K562 (cell line): ENCODE results near the gene FOSL2. TPM values are rescaled to one million over a fixed set of nuclear protein-coding genes. Genes with fewer than 3 reads are reported as not detected.
A peak's percentile ranks its signal among the peaks of the same experiment; 100 is the strongest.

Experiments
- BCOR ChIP-seq: fragments of 450-650 bp; IDR thresholded peaks from 2 replicates; pipeline ENCODE4 v1.6.1; 2016
- CBX3 ChIP-seq, 2 experiments: IDR thresholded peaks; 1 replicate in 1 of 2; 2 replicates in 1 of 2; pipeline ENCODE4 v1.6.1; 2012; ENCODE audit warnings: inconsistent platforms in 2 of 2, low read length in 2 of 2, borderline replicate concordance in 1 of 2, control low read depth in 1 of 2
- DACH1 ChIP-seq: fragments of 450-650 bp; IDR thresholded peaks from 2 replicates; pipeline ENCODE4 v1.6.1; 2018; ENCODE audit not compliant: partially characterized antibody
- DPF2 ChIP-seq: fragments of 450-650 bp; IDR thresholded peaks from 2 replicates; pipeline ENCODE4 v1.6.1; 2016
- FOXJ2 ChIP-seq: fragments of 200-800 bp; sonication (Bioruptor generic); IDR thresholded peaks from 2 replicates; pipeline ENCODE4 v1.6.1; 2016; ENCODE audit warnings: missing genetic modification characterization, missing compliant biosample characterization
- FUS ChIP-seq: fragments of 200-400 bp; formaldehyde crosslinking; optimal IDR thresholded peaks from 2 replicates; pipeline ENCODE3; 2017; ENCODE audit warnings: low read depth, low read length
- HDAC2 ChIP-seq: fragments of 450-650 bp; IDR thresholded peaks from 2 replicates; pipeline ENCODE4 v1.6.1; 2016; ENCODE audit warnings: mild to moderate bottlenecking
- HNRNPUL1 ChIP-seq: fragments of 200-400 bp; formaldehyde crosslinking; IDR thresholded peaks from 2 replicates; pipeline ENCODE4 v1.6.1; 2017; ENCODE audit warnings: low read length
- KLF1 ChIP-seq: fragments of 450-650 bp; IDR thresholded peaks from 2 replicates; pipeline ENCODE4 v1.6.1; 2016; ENCODE audit warnings: missing genetic modification characterization, missing compliant biosample characterization
- KLF10 ChIP-seq: fragments of 250-450 bp; sonication (Bioruptor Pico); IDR thresholded peaks from 2 replicates; pipeline ENCODE4 v1.6.1; 2021; ENCODE audit warnings: matching md5 sums
- MCM3 ChIP-seq: fragments of 450-650 bp; IDR thresholded peaks from 2 replicates; pipeline ENCODE4 v1.6.1; 2016
- SMAD2 ChIP-seq: fragments of 150-350 bp; IDR thresholded peaks from 2 replicates; pipeline ENCODE4 v1.6.1; 2014; ENCODE audit warnings: low read depth, mild to moderate bottlenecking, low read length
- ZFP1 ChIP-seq: fragments of 450-650 bp; formaldehyde crosslinking; IDR thresholded peaks from 2 replicates; pipeline ENCODE4 v1.4.0; 2020; ENCODE audit warnings: mild to moderate bottlenecking, mixed read lengths
- ZNF316 ChIP-seq: fragments of 450-650 bp; IDR thresholded peaks from 2 replicates; pipeline ENCODE4 v1.6.1; 2016
- ZNF324 ChIP-seq: fragments of 250-450 bp; sonication (Bioruptor Pico); IDR thresholded peaks from 2 replicates; pipeline ENCODE4 v1.4.0; 2020; ENCODE audit warnings: mild to moderate bottlenecking
- ZNF444 ChIP-seq: fragments of 250-450 bp; sonication (Bioruptor Pico); IDR thresholded peaks from 2 replicates; pipeline ENCODE4 v1.4.0; 2020; ENCODE audit warnings: mild to moderate bottlenecking, moderate library complexity
- ZNF780A ChIP-seq: fragments of 250-450 bp; sonication (Bioruptor Pico); IDR thresholded peaks from 2 replicates; pipeline ENCODE4 v1.5.0; 2021; ENCODE audit warnings: mild to moderate bottlenecking
- polyA plus RNA-seq, 8 experiments: library from polyadenylated mRNA; depleted of rRNA in 4 of 8; stranded (reverse) in 5 of 8; unstranded in 3 of 8; fragments of >200 nt; fragmentation: Nextera tagmentation in 2 of 8; fragmentation: Illumina TruSeq in 1 of 8; extraction: Ambion mirVana in 2 of 8; extraction: Trizol in 1 of 8; gene quantifications; 2 replicates each; pipeline versions ENCODE4 v1.2.1 to v1.2.3, GENCODE V29; 2011 to 2014; ENCODE audit warnings: inconsistent platforms in 1 of 8, missing spikeins in 1 of 8
- total RNA-seq, 7 experiments: library from RNA; depleted of rRNA in 6 of 7; stranded (reverse); fragments of >200 nt in 6 of 7; fragmentation: Illumina TruSeq in 2 of 7; extraction: Trizol in 2 of 7; gene quantifications; 2 replicates each; pipeline versions ENCODE4 v1.2.1 to v1.2.3, GENCODE V29; 2011 to 2021; ENCODE audit warnings: low replicate concordance in 1 of 7
- TF ChIP-seq, protein P1 (sequence below): fragments of 250-450 bp; sonication (Bioruptor Pico); IDR thresholded peaks from 2 replicates; pipeline ENCODE4 v1.4.0; 2020
- TF ChIP-seq, protein P2 (sequence below), 3 experiments: IDR thresholded peaks in 2 of 3; conservative IDR thresholded peaks in 1 of 3; 2 replicates each; pipeline ENCODE4 v1.5.1; 2011 to 2012; ENCODE audit warnings: low read length in 3 of 3, mild to moderate bottlenecking in 3 of 3, control low read depth in 2 of 3, improper control_type of control experiment in 1 of 3, inconsistent platforms in 1 of 3, low read depth in 1 of 3, mixed read lengths in 1 of 3, moderate library complexity in 1 of 3; ENCODE audit not compliant: insufficient read depth in 2 of 3
- TF ChIP-seq, protein P3 (sequence below): fragments of 450-650 bp; formaldehyde crosslinking; IDR thresholded peaks from 2 replicates; pipeline ENCODE4 v1.4.0; 2020; ENCODE audit warnings: mild to moderate bottlenecking, moderate library complexity
- TF ChIP-seq, protein P4 (sequence below): fragments of 250-450 bp; sonication (Bioruptor Pico); IDR thresholded peaks from 2 replicates; pipeline ENCODE4 v1.9.0; 2021; ENCODE audit warnings: mild to moderate bottlenecking

Gene FOSL2
- total and polyA plus RNA-seq, 9 of the 15 experiments (the other 6 are each of a cell fraction or from before 2014, with no cell fraction given), result 0.04 to 2.9 (median 0.80) TPM

DNA sequence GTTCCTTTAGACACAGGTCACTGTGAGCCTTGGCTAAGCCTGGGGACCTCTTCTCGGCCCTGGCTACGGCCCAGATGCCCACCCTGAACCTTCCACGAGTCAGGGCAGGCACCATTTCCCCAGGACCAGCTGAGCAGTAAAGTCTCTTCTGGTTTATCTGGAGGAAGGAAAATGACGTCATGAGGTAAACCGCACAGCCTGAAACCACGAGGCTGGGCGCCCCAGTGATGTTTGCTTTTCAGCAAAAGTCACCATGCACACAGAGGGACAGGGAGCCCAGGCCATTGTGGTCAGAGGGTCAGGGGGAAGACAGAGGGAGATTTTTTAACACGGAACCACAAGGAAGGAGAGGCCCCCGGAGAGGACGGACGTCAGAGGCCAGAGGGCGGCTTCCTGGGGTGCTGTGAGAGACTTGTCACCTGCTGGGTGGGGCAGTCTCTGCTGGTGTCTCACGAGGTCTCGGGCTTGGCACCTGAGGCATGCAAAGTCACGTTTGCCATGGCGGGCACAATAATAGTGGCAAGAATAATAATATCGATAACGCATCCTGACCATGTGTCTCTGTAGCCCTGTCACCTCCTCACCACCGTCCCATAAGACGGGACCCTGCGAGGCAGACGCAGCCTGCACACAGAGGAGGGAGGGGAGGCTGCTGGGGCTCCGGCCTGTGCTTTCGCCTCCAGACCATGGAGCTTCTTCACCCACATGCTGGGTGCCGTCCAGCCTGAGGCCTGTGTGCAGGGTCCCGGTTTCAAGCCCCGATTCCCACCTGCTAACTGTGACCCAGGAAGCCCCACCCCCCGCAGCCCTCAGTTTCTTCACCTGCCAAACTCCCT lies 33.2 kb upstream of the FOSL2 start (continued):
- no peak for TF ChIP-seq HNRNPUL1
- no peak for TF ChIP-seq SMAD2
- no peak for TF ChIP-seq ZNF316
- no peak for TF ChIP-seq MCM3
- TF ChIP-seq BCOR, result no peak
- no peak for TF ChIP-seq ZNF780A (CRISPR knock-in tag)
- TF ChIP-seq KLF10 (CRISPR knock-in tag), result no peak
- TF ChIP-seq HDAC2, result peak; percentile 52; the same call in 1 of the 2 replicates
- no peak for TF ChIP-seq FUS
- no peak for TF ChIP-seq ZNF324 (CRISPR knock-in tag)
- TF ChIP-seq FOXJ2 (tag), result peak; percentile 75
- TF ChIP-seq, protein P1, sequence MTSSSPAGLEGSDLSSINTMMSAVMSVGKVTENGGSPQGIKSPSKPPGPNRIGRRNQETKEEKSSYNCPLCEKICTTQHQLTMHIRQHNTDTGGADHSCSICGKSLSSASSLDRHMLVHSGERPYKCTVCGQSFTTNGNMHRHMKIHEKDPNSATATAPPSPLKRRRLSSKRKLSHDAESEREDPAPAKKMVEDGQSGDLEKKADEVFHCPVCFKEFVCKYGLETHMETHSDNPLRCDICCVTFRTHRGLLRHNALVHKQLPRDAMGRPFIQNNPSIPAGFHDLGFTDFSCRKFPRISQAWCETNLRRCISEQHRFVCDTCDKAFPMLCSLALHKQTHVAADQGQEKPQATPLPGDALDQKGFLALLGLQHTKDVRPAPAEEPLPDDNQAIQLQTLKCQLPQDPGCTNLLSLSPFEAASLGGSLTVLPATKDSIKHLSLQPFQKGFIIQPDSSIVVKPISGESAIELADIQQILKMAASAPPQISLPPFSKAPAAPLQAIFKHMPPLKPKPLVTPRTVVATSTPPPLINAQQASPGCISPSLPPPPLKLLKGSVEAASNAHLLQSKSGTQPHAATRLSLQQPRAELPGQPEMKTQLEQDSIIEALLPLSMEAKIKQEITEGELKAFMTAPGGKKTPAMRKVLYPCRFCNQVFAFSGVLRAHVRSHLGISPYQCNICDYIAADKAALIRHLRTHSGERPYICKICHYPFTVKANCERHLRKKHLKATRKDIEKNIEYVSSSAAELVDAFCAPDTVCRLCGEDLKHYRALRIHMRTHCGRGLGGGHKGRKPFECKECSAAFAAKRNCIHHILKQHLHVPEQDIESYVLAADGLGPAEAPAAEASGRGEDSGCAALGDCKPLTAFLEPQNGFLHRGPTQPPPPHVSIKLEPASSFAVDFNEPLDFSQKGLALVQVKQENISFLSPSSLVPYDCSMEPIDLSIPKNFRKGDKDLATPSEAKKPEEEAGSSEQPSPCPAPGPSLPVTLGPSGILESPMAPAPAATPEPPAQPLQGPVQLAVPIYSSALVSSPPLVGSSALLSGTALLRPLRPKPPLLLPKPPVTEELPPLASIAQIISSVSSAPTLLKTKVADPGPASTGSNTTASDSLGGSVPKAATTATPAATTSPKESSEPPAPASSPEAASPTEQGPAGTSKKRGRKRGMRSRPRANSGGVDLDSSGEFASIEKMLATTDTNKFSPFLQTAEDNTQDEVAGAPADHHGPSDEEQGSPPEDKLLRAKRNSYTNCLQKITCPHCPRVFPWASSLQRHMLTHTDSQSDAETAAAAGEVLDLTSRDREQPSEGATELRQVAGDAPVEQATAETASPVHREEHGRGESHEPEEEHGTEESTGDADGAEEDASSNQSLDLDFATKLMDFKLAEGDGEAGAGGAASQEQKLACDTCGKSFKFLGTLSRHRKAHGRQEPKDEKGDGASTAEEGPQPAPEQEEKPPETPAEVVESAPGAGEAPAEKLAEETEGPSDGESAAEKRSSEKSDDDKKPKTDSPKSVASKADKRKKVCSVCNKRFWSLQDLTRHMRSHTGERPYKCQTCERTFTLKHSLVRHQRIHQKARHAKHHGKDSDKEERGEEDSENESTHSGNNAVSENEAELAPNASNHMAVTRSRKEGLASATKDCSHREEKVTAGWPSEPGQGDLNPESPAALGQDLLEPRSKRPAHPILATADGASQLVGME, result peak; percentile 87
- TF ChIP-seq KLF1 (tag), result no peak
- peak; percentile 59 for TF ChIP-seq DACH1
- no peak; the same call in 1 of the 2 replicates for TF ChIP-seq ZNF444 (CRISPR knock-in tag)
- TF ChIP-seq CBX3 (IDR thresholded peaks at IDR 0.05; ENCODE audit: borderline replicate concordance in 1 of 2, low read length in 2 of 2), result peak in 1 of 2 experiments; percentile 65; a peak in 1 of 3 replicates
- peak; percentile 74 for TF ChIP-seq DPF2
- TF ChIP-seq ZFP1 (CRISPR knock-in tag), result peak; percentile 43; the same call in 1 of the 2 replicates
- TF ChIP-seq, protein P2, sequence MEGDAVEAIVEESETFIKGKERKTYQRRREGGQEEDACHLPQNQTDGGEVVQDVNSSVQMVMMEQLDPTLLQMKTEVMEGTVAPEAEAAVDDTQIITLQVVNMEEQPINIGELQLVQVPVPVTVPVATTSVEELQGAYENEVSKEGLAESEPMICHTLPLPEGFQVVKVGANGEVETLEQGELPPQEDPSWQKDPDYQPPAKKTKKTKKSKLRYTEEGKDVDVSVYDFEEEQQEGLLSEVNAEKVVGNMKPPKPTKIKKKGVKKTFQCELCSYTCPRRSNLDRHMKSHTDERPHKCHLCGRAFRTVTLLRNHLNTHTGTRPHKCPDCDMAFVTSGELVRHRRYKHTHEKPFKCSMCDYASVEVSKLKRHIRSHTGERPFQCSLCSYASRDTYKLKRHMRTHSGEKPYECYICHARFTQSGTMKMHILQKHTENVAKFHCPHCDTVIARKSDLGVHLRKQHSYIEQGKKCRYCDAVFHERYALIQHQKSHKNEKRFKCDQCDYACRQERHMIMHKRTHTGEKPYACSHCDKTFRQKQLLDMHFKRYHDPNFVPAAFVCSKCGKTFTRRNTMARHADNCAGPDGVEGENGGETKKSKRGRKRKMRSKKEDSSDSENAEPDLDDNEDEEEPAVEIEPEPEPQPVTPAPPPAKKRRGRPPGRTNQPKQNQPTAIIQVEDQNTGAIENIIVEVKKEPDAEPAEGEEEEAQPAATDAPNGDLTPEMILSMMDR (IDR thresholded peaks at IDR 0.05 in 2 of 3, conservative IDR thresholded peaks at IDR 0.05 in 1 of 3; ENCODE audit: insufficient read depth in 2 of 3, low read depth in 1 of 3, low read length in 3 of 3), result peak in 1 of 3 experiments; percentile 2; a peak in 1 of 6 replicates
- TF ChIP-seq, protein P3, sequence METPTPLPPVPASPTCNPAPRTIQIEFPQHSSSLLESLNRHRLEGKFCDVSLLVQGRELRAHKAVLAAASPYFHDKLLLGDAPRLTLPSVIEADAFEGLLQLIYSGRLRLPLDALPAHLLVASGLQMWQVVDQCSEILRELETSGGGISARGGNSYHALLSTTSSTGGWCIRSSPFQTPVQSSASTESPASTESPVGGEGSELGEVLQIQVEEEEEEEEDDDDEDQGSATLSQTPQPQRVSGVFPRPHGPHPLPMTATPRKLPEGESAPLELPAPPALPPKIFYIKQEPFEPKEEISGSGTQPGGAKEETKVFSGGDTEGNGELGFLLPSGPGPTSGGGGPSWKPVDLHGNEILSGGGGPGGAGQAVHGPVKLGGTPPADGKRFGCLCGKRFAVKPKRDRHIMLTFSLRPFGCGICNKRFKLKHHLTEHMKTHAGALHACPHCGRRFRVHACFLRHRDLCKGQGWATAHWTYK (CRISPR knock-in tag), result peak; percentile 56; the same call in 1 of the 2 replicates
- TF ChIP-seq, protein P4, sequence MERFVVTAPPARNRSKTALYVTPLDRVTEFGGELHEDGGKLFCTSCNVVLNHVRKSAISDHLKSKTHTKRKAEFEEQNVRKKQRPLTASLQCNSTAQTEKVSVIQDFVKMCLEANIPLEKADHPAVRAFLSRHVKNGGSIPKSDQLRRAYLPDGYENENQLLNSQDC, result no peak
